Measurements from ENCODE around the gene PAPPA. TPM values are rescaled to one million over a fixed set of nuclear protein-coding genes. Genes with fewer than 3 reads are reported as not detected.

The PAPPA gene
- total RNA-seq, 1 donor from 2014 or later: 172 TPM

DNA sequence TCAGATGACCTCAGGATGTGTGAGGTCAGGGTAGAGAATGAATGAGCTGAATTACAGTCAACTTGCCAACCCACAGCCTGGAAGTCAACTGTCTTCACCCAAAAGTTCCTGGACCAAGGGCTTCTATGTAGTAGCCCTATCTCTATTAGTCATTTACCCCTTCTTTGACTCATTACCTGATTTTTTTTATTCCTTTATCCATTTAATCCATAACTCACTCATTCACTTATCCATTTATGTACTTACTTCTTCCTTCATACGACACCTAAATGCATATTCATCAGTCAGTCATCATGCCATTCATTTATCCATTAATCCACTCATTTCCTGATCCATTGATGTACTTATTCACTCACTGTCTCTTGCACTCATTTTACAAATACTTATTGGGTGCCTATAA lies 212.7 kb downstream of the PAPPA start:
- no peak for TF ChIP-seq EZH2 (IDR thresholded peaks at IDR 0.05; ENCODE audit: insufficient read depth, low read length)
- TF ChIP-seq, protein P1, sequence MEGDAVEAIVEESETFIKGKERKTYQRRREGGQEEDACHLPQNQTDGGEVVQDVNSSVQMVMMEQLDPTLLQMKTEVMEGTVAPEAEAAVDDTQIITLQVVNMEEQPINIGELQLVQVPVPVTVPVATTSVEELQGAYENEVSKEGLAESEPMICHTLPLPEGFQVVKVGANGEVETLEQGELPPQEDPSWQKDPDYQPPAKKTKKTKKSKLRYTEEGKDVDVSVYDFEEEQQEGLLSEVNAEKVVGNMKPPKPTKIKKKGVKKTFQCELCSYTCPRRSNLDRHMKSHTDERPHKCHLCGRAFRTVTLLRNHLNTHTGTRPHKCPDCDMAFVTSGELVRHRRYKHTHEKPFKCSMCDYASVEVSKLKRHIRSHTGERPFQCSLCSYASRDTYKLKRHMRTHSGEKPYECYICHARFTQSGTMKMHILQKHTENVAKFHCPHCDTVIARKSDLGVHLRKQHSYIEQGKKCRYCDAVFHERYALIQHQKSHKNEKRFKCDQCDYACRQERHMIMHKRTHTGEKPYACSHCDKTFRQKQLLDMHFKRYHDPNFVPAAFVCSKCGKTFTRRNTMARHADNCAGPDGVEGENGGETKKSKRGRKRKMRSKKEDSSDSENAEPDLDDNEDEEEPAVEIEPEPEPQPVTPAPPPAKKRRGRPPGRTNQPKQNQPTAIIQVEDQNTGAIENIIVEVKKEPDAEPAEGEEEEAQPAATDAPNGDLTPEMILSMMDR (IDR thresholded peaks at IDR 0.05; ENCODE audit: insufficient read depth, low read depth, low read length): no peak
- H3K9me3 Mint-ChIP-seq (ENCODE audit: unreplicated experiment): no peaks in the 10 kb centered on the region
- Histone ChIP-seq H3K9me3 (ENCODE audit: insufficient read depth, low read depth, low read length) (no peaks in the 10 kb centered on the region), H3K9ac (ENCODE audit: low read length) (no peak overlapping the region), H3K79me2 (ENCODE audit: insufficient read depth, low read length) (no peaks in the 10 kb centered on the region), H3K4me1 (ENCODE audit: insufficient read depth, low read length) (peaks cover 6% of the 10 kb centered on the region), H3K36me3 (ENCODE audit: insufficient read depth, low read length) (peaks cover 8% of the 10 kb centered on the region), H4K20me1 (ENCODE audit: insufficient read depth, low read length) (peaks cover 4% of the 10 kb centered on the region), H3K27me3 (ENCODE audit: insufficient read depth, low read length) (peaks cover 2% of the 10 kb centered on the region), H3K4me2 (ENCODE audit: low read length) (no peak overlapping the region), H3K4me3 (ENCODE audit: insufficient read depth, low read depth, low read length) (no peak overlapping the region), H3K27ac (ENCODE audit: low read depth, low read length) (no peak overlapping the region), H2AFZ (ENCODE audit: low read depth, low read length) (no peak overlapping the region)
- no peak overlapping the region for H3K4me3 Mint-ChIP-seq (ENCODE audit: unreplicated experiment)
- H3K4me1 Mint-ChIP-seq (ENCODE audit: low read depth, unreplicated experiment): no peaks in the 10 kb centered on the region
- DNase-seq (ENCODE audit: low read depth) (no peak), FAIRE-seq (no peak)
- peaks cover 44% of the 10 kb centered on the region for H3K36me3 Mint-ChIP-seq (ENCODE audit: low read depth, unreplicated experiment)
- no peaks in the 10 kb centered on the region for H3K27me3 Mint-ChIP-seq (ENCODE audit: low read depth, unreplicated experiment)
- H3K27ac Mint-ChIP-seq (ENCODE audit: unreplicated experiment): no peak overlapping the region

DNA sequence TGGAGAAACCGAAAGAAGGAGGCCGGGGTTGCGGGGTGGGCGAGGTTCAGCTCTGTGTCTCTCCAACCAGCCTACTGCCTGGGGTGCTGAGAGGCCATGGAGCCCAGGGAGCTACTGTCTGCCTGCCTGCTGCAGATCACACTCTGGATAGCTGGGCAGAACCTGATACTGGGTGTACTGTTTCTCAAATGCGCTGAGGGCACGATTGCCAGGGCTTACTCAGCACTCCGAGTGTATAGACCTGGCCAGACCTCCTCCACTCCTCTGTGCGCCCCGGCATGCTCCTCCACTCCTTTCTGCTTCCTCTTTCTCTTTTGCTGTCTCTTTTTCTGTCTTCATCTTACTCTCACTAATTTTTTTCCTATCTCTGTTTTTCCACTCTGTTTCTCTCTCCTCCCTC lies 215.1 kb downstream of the PAPPA start:
- no peaks in the 10 kb centered on the region for H3K79me2 ChIP-seq (ENCODE audit: insufficient read depth, low read length)
- Mint-ChIP-seq H3K9me3 (ENCODE audit: unreplicated experiment) (no peaks in the 10 kb centered on the region), H3K4me1 (ENCODE audit: low read depth, unreplicated experiment) (no peaks in the 10 kb centered on the region), H3K4me3 (ENCODE audit: unreplicated experiment) (no peak overlapping the region), H3K27me3 (ENCODE audit: low read depth, unreplicated experiment) (no peaks in the 10 kb centered on the region), H3K27ac (ENCODE audit: unreplicated experiment) (peak overlapping the region; percentile 28), H3K36me3 (ENCODE audit: low read depth, unreplicated experiment) (peaks cover 28% of the 10 kb centered on the region)
- H3K4me1 ChIP-seq (ENCODE audit: insufficient read depth, low read length): peaks cover 6% of the 10 kb centered on the region
- H3K4me2 ChIP-seq (ENCODE audit: low read length): no peak overlapping the region
- H3K27me3 ChIP-seq (ENCODE audit: insufficient read depth, low read length): no peaks in the 10 kb centered on the region
- H4K20me1 ChIP-seq (ENCODE audit: insufficient read depth, low read length): no peaks in the 10 kb centered on the region
- H2AFZ ChIP-seq (ENCODE audit: low read depth, low read length): no peak overlapping the region
- no peak for TF ChIP-seq EZH2 (IDR thresholded peaks at IDR 0.05; ENCODE audit: insufficient read depth, low read length)
- TF ChIP-seq, protein P1 (IDR thresholded peaks at IDR 0.05; ENCODE audit: insufficient read depth, low read depth, low read length): no peak
- H3K36me3 ChIP-seq (ENCODE audit: insufficient read depth, low read length): peaks cover 6% of the 10 kb centered on the region
- no peak overlapping the region for H3K27ac ChIP-seq (ENCODE audit: low read depth, low read length)
- H3K4me3 ChIP-seq (ENCODE audit: insufficient read depth, low read depth, low read length): no peak overlapping the region
- H3K9ac ChIP-seq (ENCODE audit: low read length): no peak overlapping the region
- H3K9me3 ChIP-seq (ENCODE audit: insufficient read depth, low read depth, low read length): no peaks in the 10 kb centered on the region
- FAIRE-seq (no peak), DNase-seq (ENCODE audit: low read depth) (no peak)

DNA sequence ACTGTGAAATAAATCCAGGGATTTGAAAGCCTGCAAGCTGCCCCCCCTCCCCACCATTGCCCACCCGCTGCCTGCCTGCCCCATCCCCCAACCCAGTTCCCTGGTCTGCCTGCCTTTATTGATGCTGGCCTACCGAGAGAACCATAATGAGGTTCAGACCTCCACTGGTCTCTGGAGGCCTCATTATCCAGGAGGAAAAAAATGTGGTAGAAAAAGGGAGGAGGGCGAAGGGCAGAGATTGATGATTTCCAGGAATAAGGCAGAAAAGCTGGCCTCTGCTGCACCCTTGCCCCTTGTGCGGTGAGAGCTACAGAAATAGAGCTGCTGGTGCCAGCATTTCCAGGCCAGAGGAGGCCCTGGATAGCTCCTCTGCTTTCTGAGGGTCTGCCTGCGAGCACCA lies 216.1 kb downstream of the PAPPA start:
- no peak overlapping the region for H3K9ac ChIP-seq (ENCODE audit: low read length)
- H3K27me3 Mint-ChIP-seq (ENCODE audit: low read depth, unreplicated experiment): no peaks in the 10 kb centered on the region
- no peaks in the 10 kb centered on the region for H4K20me1 ChIP-seq (ENCODE audit: insufficient read depth, low read length)
- H3K4me1 ChIP-seq (ENCODE audit: insufficient read depth, low read length): peaks cover 6% of the 10 kb centered on the region
- no peak overlapping the region for H3K27ac ChIP-seq (ENCODE audit: low read depth, low read length)
- no peaks in the 10 kb centered on the region for H3K27me3 ChIP-seq (ENCODE audit: insufficient read depth, low read length)
- no peaks in the 10 kb centered on the region for H3K4me1 Mint-ChIP-seq (ENCODE audit: low read depth, unreplicated experiment)
- FAIRE-seq (no peak), DNase-seq (ENCODE audit: low read depth) (no peak)
- no peak overlapping the region for H3K4me3 Mint-ChIP-seq (ENCODE audit: unreplicated experiment)
- no peaks in the 10 kb centered on the region for H3K9me3 Mint-ChIP-seq (ENCODE audit: unreplicated experiment)
- no peak overlapping the region for H3K4me2 ChIP-seq (ENCODE audit: low read length)
- no peak overlapping the region for H2AFZ ChIP-seq (ENCODE audit: low read depth, low read length)
- H3K36me3 ChIP-seq (ENCODE audit: insufficient read depth, low read length): peaks cover 6% of the 10 kb centered on the region
- H3K36me3 Mint-ChIP-seq (ENCODE audit: low read depth, unreplicated experiment): peaks cover 27% of the 10 kb centered on the region
- no peaks in the 10 kb centered on the region for H3K9me3 ChIP-seq (ENCODE audit: insufficient read depth, low read depth, low read length)
- no peaks in the 10 kb centered on the region for H3K79me2 ChIP-seq (ENCODE audit: insufficient read depth, low read length)
- H3K27ac Mint-ChIP-seq (ENCODE audit: unreplicated experiment): no peak overlapping the region
- no peak for TF ChIP-seq EZH2 (IDR thresholded peaks at IDR 0.05; ENCODE audit: insufficient read depth, low read length)
- TF ChIP-seq, protein P1 (IDR thresholded peaks at IDR 0.05; ENCODE audit: insufficient read depth, low read depth, low read length): no peak
- H3K4me3 ChIP-seq (ENCODE audit: insufficient read depth, low read depth, low read length): no peak overlapping the region
